ENCODE measurements around the gene DNM3. TPM values are rescaled to one million over a fixed set of nuclear protein-coding genes. Genes with fewer than 3 reads are reported as not detected.

DNM3 gene
- total and polyA plus RNA-seq, 2 of the 8 experiments (the other 6 are each of a cell fraction or from before 2014, with no cell fraction given) = 2.0 to 8.5 TPM

- 90% methylated on average over 2 of the region's 2 CpGs; no CpG with 5 or more reads in 1 of the 2 experiments for WGBS, 2 experiments (ENCODE audit: extremely low coverage in 1 of 2, insufficient coverage in 1 of 2, insufficient read length in 1 of 2, insufficient replicate concordance in 2 of 2, low coverage in 1 of 2, low lambda C conversion rate in 2 of 2, missing lambda C conversion rate in 1 of 2)
- POLR2A ChIA-PET (ENCODE audit: partially characterized antibody) = no interaction called here
- Histone ChIP-seq H3K4me2 (ENCODE audit: insufficient read depth in 1 of 2, low read depth in 2 of 2, low read length in 2 of 2) (no peak overlapping the region), H2AK5ac (ENCODE audit: low read depth, low read length) (no peak overlapping the region), H3K14ac (ENCODE audit: insufficient read length) (no peak overlapping the region), H2BK120ac (replicated peaks; ENCODE audit: low read depth, low read length) (no peak overlapping the region), H3K79me2 (ENCODE audit: control insufficient read depth in 1 of 2, insufficient read depth in 2 of 2, low read length in 2 of 2) (no peaks in the 10 kb centered on the region), H3K9ac (replicated peaks in 1 of 4; ENCODE audit: extremely low read depth in 1 of 4, low read depth in 3 of 4, low read length in 3 of 4) (no peak overlapping the region), H4K5ac (ENCODE audit: insufficient read length, low read depth, low read length) (no peak overlapping the region), H3K79me1 (ENCODE audit: low read depth, low read length) (no peaks in the 10 kb centered on the region), H2BK20ac (ENCODE audit: low read length) (no peak overlapping the region), H2AFZ (ENCODE audit: low read length) (no peak overlapping the region), H3K27ac (ENCODE audit: low read depth, low read length) (no peak overlapping the region), H4K8ac (ENCODE audit: extremely low read depth, insufficient read depth, low read length) (no peak overlapping the region), H4K91ac (replicated peaks; ENCODE audit: insufficient read length, low read length) (no peak overlapping the region), H3K9me3 (ENCODE audit: insufficient read depth in 2 of 2, low read depth in 1 of 2, low read length in 1 of 2) (no peaks in the 10 kb centered on the region), H2BK15ac (ENCODE audit: low read length) (no peak overlapping the region), H2BK12ac (ENCODE audit: low read depth, low read length) (no peak overlapping the region), H3K36me3 (ENCODE audit: control insufficient read depth in 2 of 4, insufficient read depth in 4 of 4, low read length in 3 of 4) (no peaks in the 10 kb centered on the region), H3K56ac (replicated peaks; ENCODE audit: insufficient read length, low read depth, low read length) (no peak overlapping the region), H3K27me3 (replicated peaks in 1 of 4; ENCODE audit: control insufficient read depth in 3 of 4, extremely low read depth in 1 of 4, insufficient read depth in 3 of 4, low read length in 3 of 4) (no peaks in the 10 kb centered on the region), H3K23ac (ENCODE audit: insufficient read length) (no peak overlapping the region), H3K18ac (ENCODE audit: extremely low read depth, low read length) (no peak overlapping the region), H3K4me1 (replicated peaks in 1 of 4; ENCODE audit: control insufficient read depth in 3 of 4, insufficient read depth in 4 of 4, low read length in 3 of 4) (no peaks in the 10 kb centered on the region), H3K4ac (replicated peaks; ENCODE audit: insufficient read length, low read depth, low read length) (no peak overlapping the region), H3K23me2 (ENCODE audit: low read depth, low read length) (no peaks in the 10 kb centered on the region), H4K20me1 (replicated peaks in 1 of 2; ENCODE audit: control insufficient read depth in 1 of 2, insufficient read depth in 2 of 2, low read length in 2 of 2) (no peaks in the 10 kb centered on the region), H2BK5ac (ENCODE audit: low read depth, low read length) (no peak overlapping the region), H3K4me3 (ENCODE audit: extremely low read depth in 1 of 4, insufficient read depth in 2 of 4, low read depth in 3 of 4, low read length in 4 of 4) (no peak overlapping the region)
- CTCF ChIA-PET (ENCODE audit: partially characterized antibody) = no interaction called here
- FAIRE-seq (no peak), DNase-seq (ENCODE audit: low read depth in 1 of 2, low spot score in 2 of 2) (no peak)
- TF ChIP-seq POLR2AphosphoS5 (IDR thresholded peaks at IDR 0.05; ENCODE audit: low read depth, low read length) (no peak), CTBP2 (IDR thresholded peaks at IDR 0.05; ENCODE audit: borderline replicate concordance, insufficient read depth, insufficient read length, low read length) (no peak), KDM4A (IDR thresholded peaks at IDR 0.05; ENCODE audit: low read depth, low read length, severe bottlenecking) (no peak), ZNF274 (IDR thresholded peaks at IDR 0.05; ENCODE audit: borderline replicate concordance, extremely low read depth, low read length) (no peak), NANOG (IDR thresholded peaks at IDR 0.05; ENCODE audit: insufficient read depth, low read depth, low read length, poor library complexity, severe bottlenecking) (no peak), RBBP5 (IDR thresholded peaks at IDR 0.05; ENCODE audit: borderline replicate concordance, low read depth, low read length) (no peak)
- TF ChIP-seq, protein P1, sequence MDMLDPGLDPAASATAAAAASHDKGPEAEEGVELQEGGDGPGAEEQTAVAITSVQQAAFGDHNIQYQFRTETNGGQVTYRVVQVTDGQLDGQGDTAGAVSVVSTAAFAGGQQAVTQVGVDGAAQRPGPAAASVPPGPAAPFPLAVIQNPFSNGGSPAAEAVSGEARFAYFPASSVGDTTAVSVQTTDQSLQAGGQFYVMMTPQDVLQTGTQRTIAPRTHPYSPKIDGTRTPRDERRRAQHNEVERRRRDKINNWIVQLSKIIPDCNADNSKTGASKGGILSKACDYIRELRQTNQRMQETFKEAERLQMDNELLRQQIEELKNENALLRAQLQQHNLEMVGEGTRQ (IDR thresholded peaks at IDR 0.05; ENCODE audit: low read length) = no peak
These were observed 533.9 kb downstream of the DNM3 start for GRCh38 chr1:172375211-172375631.

All from H1 (cell line).